Raji (cell line): ENCODE measurements around the gene CSF2RB.

Source experiments
- POLR2A ChIP-seq: IDR thresholded peaks from 2 replicates; pipeline ENCODE4 v1.6.1; 2011; ENCODE audit warnings: low read depth, low read length, control low read depth; ENCODE audit not compliant: insufficient read depth

CSF2RB gene

DNA sequence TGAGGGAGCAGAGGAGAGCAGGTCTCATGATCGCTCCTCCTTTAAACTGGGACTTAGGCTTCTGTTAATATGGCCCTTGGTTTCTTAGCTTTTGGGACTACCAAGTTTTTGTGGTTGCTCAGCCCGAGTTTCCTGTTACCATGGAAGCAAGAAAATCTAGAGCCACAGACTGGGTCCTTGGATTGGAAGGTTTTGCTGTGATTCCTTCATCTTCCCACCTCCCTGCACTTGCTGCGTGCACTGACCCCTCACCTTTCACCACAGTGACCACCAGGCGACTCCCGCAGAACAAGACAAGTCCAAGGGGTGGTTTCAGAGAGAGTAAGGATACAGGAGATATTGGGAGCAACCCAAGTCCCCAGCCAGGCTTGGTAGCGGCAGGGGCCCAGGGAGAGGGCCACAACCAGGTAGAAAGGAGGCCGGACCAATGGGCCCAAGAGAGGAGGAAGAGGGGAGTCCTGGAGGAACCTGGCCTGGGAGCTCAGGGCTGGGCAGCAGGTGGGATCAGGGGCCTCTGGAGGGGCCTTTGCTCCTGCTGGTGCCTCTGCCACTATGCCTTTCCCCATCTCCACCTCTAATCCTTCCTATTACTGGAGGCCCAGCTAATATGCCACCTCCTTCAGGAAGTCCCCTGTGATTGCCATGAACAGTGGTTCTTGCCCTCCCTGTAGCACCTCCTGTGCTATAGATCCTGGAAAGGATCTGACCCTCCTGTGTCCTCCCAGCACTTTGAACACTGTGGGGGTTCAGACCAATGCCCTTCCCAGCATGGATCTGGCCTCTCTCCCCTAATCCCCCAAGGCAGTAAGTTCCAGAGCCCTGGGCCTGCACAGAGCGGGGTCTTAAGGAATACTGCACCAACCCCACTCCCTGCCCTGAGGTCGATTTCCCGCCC, 21.2 kb downstream of the CSF2RB start:
- TF ChIP-seq POLR2A, result no peak

DNA sequence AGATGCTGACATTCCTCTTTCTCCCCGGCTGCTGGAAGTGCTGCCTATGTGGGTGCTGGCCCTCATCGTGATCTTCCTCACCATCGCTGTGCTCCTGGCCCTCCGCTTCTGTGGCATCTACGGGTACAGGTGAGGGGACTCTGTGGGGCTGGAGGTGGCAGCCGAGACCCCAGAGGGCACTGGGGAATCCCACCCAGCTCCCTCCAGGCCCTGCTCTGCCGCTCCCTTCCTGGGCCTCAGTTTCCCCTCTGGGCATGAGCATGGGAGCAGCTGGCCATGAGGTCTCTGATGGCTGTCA, 21.8 kb downstream of the CSF2RB start:
- no peak for TF ChIP-seq POLR2A

DNA sequence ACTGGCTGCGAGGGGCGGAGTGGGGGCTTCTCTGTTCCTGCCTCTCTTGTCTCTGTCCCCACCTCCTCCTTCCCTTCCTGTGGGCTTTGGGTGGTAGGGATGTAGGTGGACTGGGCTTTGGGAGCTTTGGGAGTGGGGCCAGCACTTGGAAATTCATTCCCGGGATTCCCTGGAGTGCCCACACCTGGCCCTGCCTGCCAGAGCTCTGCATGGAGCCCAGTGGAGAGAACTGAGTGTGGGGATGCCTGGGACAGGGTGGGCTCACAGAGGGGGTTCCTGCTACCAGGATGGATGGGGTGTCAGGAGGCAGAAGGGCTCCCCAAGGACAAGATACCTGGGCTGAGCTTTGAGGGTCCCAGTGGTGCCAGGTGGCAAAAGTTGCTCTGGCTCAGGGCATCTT, 22.3 kb downstream of the CSF2RB start:
- TF ChIP-seq POLR2A, result no peak

DNA sequence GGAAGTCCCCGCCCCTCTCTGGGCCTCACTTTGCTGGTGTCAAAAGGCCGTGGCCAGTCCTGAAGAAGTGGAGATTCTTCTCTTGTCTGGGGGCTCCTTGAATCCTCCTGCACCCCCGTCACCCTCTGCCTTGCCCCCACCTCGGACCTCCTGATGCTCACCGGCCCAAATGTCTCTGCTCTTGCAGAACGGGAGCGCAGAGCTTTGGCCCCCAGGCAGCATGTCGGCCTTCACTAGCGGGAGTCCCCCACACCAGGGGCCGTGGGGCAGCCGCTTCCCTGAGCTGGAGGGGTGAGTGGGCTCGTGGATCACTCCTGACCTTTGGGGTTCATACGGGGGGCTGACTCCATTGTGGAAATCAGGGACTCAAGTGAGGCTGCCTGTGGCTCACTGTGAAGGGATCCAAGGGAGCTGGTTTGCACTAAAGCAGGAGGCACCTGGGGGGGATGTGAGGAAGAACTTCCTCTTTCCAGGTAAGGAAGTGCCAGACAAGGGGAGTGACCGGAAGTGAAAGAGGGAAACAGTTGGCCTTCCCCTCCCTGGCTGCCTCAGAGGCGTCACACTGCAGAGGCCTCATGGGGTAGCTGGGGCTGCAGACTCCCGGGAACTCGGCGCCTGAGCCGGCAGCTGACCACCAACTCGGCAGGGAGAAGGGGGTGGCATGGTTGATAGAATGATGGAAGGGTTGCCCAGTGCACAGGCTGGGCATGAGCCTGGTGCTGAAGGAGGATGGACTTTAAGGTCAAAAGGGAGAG, 23.1 kb downstream of the CSF2RB start:
- TF ChIP-seq POLR2A, result no peak

DNA sequence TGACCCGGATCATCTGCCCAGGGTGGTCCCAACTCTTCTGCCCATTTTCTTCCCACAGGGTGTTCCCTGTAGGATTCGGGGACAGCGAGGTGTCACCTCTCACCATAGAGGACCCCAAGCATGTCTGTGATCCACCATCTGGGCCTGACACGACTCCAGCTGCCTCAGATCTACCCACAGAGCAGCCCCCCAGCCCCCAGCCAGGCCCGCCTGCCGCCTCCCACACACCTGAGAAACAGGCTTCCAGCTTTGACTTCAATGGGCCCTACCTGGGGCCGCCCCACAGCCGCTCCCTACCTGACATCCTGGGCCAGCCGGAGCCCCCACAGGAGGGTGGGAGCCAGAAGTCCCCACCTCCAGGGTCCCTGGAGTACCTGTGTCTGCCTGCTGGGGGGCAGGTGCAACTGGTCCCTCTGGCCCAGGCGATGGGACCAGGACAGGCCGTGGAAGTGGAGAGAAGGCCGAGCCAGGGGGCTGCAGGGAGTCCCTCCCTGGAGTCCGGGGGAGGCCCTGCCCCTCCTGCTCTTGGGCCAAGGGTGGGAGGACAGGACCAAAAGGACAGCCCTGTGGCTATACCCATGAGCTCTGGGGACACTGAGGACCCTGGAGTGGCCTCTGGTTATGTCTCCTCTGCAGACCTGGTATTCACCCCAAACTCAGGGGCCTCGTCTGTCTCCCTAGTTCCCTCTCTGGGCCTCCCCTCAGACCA, 24.0 kb downstream of the CSF2RB start:
- no peak for TF ChIP-seq POLR2A

DNA sequence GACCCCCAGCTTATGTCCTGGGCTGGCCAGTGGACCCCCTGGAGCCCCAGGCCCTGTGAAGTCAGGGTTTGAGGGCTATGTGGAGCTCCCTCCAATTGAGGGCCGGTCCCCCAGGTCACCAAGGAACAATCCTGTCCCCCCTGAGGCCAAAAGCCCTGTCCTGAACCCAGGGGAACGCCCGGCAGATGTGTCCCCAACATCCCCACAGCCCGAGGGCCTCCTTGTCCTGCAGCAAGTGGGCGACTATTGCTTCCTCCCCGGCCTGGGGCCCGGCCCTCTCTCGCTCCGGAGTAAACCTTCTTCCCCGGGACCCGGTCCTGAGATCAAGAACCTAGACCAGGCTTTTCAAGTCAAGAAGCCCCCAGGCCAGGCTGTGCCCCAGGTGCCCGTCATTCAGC, 24.6 kb downstream of the CSF2RB start:
- no peak for TF ChIP-seq POLR2A

DNA sequence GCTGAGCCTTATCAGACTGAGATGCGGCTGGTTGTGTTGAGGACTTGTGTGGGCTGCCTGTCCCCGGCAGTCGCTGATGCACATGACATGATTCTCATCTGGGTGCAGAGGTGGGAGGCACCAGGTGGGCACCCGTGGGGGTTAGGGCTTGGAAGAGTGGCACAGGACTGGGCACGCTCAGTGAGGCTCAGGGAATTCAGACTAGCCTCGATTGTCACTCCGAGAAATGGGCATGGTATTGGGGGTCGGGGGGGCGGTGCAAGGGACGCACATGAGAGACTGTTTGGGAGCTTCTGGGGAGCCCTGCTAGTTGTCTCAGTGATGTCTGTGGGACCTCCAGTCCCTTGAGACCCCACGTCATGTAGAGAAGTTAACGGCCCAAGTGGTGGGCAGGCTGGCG, 25.5 kb downstream of the CSF2RB start:
- no peak for TF ChIP-seq POLR2A

DNA sequence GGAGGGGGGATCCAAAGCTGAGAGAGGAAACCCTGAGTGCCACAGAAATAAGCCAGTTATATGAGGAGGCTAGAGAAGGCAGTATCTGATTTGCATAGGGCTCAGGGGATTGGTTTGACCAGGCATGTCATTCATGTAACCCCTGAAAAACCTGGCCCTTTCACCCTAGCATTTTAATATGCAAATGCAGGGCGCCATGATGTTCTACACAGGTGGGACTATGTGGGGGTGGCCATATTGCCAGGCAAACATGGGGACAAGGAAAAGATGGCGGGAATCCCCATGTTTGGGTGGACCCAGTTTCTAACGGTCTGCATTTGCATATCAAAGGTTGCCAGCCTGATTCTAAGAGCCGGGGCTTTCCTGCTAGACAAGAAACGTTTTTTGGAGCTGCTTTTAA, 27.2 kb downstream of the CSF2RB start:
- no peak for TF ChIP-seq POLR2A

DNA sequence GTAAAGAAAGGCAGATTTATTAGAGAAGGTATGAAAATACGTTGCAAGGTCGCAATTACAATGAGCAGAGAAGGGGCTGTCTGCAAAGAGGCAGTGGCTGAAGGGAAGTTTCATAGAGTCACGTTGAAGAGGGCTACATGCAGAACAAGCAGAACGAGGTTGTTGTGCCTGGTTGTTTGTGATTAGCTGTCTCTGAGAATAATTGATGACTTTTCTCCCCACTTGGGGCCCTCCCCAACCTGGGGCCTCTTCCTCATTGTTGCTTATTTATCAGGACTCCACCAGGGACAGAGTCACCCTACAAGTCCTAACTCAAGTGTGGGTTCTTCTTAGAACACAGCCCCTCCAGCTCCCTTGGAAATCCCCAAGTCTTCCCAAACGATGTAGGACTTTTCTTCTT, 29.1 kb downstream of the CSF2RB start:
- no peak for TF ChIP-seq POLR2A

DNA sequence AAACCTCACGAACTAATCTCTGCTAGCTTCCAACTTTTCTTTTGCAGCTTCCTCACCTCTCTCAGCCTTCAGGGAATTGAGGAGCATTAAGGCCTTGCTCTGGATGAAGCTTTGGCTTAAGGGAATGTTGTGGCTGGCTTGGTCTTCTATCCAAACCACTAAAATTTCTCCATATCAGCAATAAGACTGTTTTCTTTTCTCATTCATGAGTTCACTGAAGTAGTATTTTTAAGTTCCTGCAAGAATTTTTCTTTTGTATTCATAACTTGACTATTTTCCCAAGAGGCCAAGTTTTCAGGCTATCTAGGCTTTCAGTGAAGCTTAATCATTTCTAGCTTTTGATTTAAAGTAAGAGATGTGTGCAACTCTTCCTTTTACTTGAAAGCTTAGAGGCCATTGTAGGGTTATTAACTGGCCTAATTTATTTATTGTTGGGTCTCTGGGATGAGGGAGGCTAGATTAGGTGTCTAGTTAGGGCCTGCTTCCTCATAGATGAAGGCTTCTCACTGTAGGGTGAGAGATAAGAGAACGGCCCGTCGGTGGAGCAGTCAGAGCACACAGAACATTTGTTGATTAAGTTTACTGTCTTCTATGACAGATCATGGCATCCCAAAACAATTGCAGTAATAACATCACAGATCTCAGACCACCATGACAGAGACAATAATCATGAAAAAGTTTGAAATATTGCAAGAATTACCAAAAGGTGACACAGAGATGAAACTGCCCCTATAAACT, 33.2 kb downstream of the CSF2RB start:
- no peak for TF ChIP-seq POLR2A

DNA sequence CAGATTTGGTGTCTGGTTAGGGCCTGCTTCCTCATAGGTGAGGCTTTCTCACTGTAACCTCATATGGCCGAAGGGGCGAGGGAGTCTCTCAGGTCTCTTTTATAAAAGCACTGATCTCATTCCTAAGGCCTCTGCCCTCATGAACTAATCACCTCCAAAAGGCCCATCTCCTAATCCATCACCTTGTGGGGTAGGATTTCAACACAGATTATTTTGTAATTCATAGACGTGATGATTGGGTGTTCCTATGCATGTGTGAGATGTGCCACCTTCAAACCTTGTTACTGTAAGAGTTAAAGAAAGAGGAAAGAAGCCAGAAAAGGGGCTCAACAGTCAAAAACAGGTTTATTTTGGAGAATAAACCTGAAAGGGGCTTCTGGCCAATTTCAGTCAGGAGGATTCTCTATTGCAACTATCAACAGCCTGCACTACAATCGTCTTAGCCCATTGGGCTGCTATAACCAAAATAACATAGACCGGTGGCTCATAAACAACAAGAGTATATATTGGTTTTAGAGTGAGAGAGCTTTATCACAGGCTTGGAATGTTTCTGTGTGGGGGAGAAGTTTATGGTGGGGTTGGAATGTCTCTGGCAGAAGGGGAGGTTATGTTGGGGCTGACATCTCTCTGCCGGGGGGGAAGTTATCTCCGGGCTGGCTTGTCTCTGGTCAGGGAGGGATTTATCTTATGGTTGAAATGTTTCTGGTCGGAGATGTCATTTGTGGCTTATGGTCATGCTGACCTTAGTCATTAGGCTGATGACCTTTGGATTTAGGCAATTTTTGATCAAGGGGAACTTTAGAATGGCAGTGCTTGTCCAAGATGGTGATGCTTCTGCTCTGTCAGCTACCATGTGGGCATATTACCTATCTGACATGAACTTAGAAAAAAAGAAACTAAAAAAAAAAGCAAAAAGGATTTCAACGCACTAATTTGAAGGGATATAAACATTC, 35.1 kb downstream of the CSF2RB start:
- TF ChIP-seq POLR2A, result no peak

DNA sequence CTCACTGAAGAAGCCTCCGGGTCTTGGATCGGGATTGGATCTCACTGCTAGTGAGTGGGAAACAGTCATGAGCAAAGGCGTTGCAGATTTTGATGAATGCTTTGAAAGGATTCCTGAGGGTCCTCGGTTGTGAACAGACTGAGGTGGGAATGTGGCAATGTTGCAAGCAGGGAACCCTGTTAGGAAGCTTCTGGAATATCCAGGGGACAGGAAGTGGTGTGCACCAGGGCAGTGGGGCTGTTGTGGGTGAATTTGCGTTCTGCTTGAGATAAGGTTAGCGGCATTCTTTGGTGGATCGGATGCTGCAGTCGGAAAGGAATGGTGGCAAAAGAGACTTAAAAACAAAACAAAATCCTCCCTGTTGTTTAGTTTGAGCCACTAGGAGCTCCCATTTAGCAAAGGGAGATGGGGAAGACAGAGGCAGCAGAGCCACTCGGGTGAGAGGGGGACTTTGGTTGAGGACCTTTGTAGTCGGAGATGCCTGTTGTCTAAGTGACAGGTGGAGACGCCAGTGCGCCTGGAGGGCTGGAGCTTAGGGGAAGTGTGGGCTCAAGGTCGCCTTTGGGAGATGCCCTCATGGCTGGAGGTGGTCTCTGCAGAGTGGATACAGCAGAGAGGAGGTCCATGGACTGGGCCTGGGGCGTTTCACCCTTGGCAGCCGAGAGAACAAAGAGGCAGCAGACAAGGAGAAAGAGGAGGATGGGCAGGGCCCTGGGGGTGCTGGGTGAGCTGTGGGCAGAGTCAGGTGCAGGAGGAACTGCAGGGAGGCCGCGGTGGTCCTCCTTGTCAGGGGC, 37.6 kb downstream of the CSF2RB start:
- TF ChIP-seq POLR2A, result no peak

DNA sequence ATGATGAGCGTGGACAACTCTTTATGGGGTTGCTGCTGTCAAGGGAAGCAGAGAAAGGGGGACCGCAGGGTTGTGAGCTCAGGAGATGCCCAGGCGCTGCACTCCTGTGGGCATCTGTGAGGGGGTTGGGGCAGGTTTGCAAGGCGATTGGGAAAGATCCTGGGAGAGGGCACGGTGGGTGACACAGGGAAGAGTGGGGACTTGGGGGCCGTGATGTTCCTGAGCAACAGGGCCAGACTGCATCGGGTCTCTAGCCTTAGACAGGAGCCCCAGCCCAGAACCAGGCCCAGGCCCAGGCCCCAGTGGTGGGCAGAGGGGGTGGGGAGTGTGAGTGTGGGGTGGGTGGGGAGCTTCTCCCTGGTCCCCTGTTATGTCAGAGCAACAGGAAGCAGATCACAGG, 38.3 kb downstream of the CSF2RB start:
- no peak for TF ChIP-seq POLR2A
